ENCODE data around the gene LCK. TPM values are rescaled to one million over a fixed set of nuclear protein-coding genes. Genes with fewer than 3 reads are reported as not detected.

LCK gene
- total RNA-seq, 4 donors from 2014 or later, result 1.1 to 6.9 (median 2.0) TPM

DNA sequence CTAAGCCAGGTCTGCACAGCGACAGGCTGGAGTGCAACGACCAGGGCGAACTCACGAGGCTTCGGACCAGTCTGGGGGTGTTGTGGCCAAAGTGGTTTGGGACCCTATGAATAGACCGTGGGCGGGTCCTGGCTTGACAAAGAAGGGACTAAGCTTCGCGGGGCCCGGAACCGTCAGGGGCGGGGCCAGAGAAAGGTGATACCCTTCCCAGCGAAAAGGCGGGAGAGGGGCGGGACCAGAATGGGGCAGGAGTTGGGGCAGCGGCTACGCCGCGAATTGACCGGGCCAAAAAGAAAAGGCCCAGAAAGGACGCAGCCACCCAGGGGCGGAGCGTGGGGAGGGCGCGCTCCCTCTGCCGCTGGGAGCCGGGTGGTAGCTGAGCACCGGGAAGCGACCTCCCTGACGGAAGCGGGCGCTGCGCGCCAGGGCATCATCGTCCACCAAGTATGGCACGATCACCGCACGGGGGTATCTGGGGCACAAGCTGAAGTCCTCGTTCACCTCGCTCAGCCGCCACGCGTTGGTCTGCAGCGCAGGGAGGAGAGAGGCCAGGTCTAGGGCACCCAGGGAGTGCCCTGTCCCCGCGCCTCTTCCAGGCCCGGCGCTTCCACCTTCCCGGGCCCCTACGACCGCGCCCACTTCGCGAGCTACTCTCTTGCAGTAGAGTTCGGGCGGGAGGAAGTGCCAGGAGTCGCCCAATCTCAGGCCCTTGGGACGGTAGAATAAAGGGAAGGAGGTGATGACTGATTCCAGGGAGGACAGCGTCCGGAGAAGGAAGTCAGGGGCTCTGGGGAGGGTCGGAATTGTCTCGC, 10.7 kb upstream of the LCK start:
- peak; percentile 22 to 34 for DNase-seq (ENCODE audit: low spot score in 2 of 2)
- peak in 3 of 5 experiments; percentile 20 to 56 (median 25) for TF ChIP-seq CTCF (IDR thresholded peaks at IDR 0.05)
- peak in 1 of 2 donors; percentile 57 for TF ChIP-seq POLR2A (IDR thresholded peaks at IDR 0.05)
- TF ChIP-seq EP300 (IDR thresholded peaks at IDR 0.05), result peak in 1 of 2 donors; percentile 43
- H3K4me3 ChIP-seq, result peak overlapping the region; percentile 25 to 84 (median 65)
- H3K27me3 ChIP-seq, result no peaks in the 10 kb centered on the region
- H3K4me1 ChIP-seq, result peaks cover 0 to 40% (median 12%) of the 10 kb centered on the region in 4 donors
- peak overlapping the region; percentile 26 to 93 (median 73) for H3K27ac ChIP-seq
- peaks cover 0 to 4% (median 0%) of the 10 kb centered on the region in 3 donors for H3K36me3 ChIP-seq
- WGBS, 2 donors, result 1 to 2% methylated on average over 54 to 57 of the region's 62 CpGs
- H3K9me3 ChIP-seq, result no peaks in the 10 kb centered on the region

GRCh38 chr1:32241001-32241763, 9.9 kb upstream of the LCK start:
- no peak for TF ChIP-seq EP300 (IDR thresholded peaks at IDR 0.05)
- no peak for TF ChIP-seq CTCF (IDR thresholded peaks at IDR 0.05)
- WGBS, 2 donors, result 0% methylated on average over 51 to 52 of the region's 55 CpGs
- H3K4me3 ChIP-seq, result peak overlapping the region; percentile 25 to 84 (median 65)
- peak overlapping the region; percentile 26 to 93 (median 73) for H3K27ac ChIP-seq
- H3K4me1 ChIP-seq, result peaks cover 0 to 43% (median 13%) of the 10 kb centered on the region in 4 donors
- peak in 1 of 2 donors; percentile 14 for DNase-seq (ENCODE audit: low spot score in 2 of 2)
- H3K27me3 ChIP-seq, result no peaks in the 10 kb centered on the region
- no peaks in the 10 kb centered on the region for H3K9me3 ChIP-seq
- no peaks in the 10 kb centered on the region for H3K36me3 ChIP-seq

GRCh38 chr1:32242341-32242851, 8.7 kb upstream of the LCK start:
- peaks cover 0 to 55% (median 22%) of the 10 kb centered on the region in 4 donors for H3K4me1 ChIP-seq
- H3K4me3 ChIP-seq, result no peak overlapping the region
- no peak for TF ChIP-seq EP300 (IDR thresholded peaks at IDR 0.05)
- no peak for TF ChIP-seq CTCF (IDR thresholded peaks at IDR 0.05)
- TF ChIP-seq POLR2A (IDR thresholded peaks at IDR 0.05), result no peak
- DNase-seq (ENCODE audit: low spot score in 2 of 2), result no peak
- 19 to 30% methylated on average over 7 of the region's 7 CpGs for WGBS, 2 donors
- H3K9me3 ChIP-seq, result no peaks in the 10 kb centered on the region
- no peaks in the 10 kb centered on the region for H3K27me3 ChIP-seq
- H3K36me3 ChIP-seq, result no peaks in the 10 kb centered on the region
- peak overlapping the region in 1 of 4 donors; percentile 18 for H3K27ac ChIP-seq

DNA sequence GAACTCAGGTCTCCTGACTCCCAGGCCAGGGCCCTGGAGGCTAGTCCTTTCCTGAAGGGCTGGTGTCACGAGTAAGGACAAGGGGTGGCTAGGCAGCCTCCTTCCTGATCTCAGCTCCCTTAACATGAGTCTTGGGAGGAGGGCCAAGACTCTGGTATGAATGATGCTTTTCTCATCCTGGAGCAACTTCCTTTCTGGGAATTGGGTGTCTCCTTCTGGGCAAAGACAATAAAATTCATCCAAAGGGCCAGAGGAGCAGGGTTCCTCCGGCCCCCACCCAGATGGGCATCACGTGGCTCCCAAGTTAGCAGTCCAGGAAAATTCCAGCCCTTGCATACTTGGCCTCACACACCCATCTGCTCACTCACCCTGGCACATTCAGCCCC, 4.2 kb upstream of the LCK start, which contains the start of gene FAM167B:
Gene FAM167B (plus strand): TSS at position 335 of the 386 bp plus-strand sequence. CDS start 200 bp downstream, outside the sequence.
- no peak within 1 kb of the TSS for H3K4me3 ChIP-seq
- peak within 1 kb of the TSS in 3 of 4 donors; percentile 53 to 62 (median 56) for H3K27ac ChIP-seq
- WGBS, 2 donors, result 18 to 33% methylated on average over 3 of the region's 3 CpGs
- TF ChIP-seq EP300 (IDR thresholded peaks at IDR 0.05), result peak; percentile 71 to 77
- TF ChIP-seq POLR2A (IDR thresholded peaks at IDR 0.05), result no peak
- no peaks in the 10 kb centered on the region for H3K27me3 ChIP-seq
- H3K36me3 ChIP-seq, result no peaks in the 10 kb centered on the region
- H3K4me1 ChIP-seq, result peaks cover 0 to 41% (median 29%) of the 10 kb centered on the region in 4 donors
- no peaks in the 10 kb centered on the region for H3K9me3 ChIP-seq
- peak in 1 of 2 donors; percentile 40 for DNase-seq (ENCODE audit: low spot score in 2 of 2)

DNA sequence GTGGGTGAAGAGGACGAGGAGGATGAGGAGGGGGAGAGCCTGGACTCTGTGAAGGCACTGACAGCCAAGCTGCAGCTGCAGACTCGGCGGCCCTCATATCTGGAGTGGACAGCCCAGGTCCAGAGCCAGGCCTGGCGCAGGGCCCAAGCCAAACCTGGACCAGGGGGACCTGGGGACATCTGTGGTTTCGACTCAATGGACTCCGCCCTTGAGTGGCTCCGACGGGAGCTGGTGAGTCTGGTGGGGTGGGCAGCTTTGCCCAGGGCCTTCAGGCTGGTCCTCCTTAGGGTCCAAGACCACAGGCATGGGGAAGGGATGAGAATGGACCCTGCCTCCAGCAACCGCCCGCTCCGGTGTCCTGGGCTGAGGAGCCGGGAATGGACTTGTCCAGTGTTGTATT, 3.6 kb upstream of the LCK start:
- WGBS, 2 donors, result 69 to 76% methylated on average over 6 to 12 of the region's 12 CpGs
- H3K4me1 ChIP-seq, result peaks cover 0 to 38% (median 27%) of the 10 kb centered on the region in 4 donors

More for the DNA sequence above, 3.6 kb upstream of the LCK start:
- Histone ChIP-seq H3K27ac (peak overlapping the region in 3 of 4 donors; percentile 53 to 62 (median 56)), H3K36me3 (no peaks in the 10 kb centered on the region), H3K27me3 (no peaks in the 10 kb centered on the region), H3K9me3 (no peaks in the 10 kb centered on the region), H3K4me3 (no peak overlapping the region)
- DNase-seq (ENCODE audit: low spot score in 2 of 2), result no peak
- TF ChIP-seq POLR2A (IDR thresholded peaks at IDR 0.05) (no peak), EP300 (IDR thresholded peaks at IDR 0.05) (no peak), CTCF (IDR thresholded peaks at IDR 0.05) (no peak)
